Pancreas (tissue), 10 donors: ENCODE data around the gene PRPSAP2. TPM values are rescaled to one million over a fixed set of nuclear protein-coding genes. Genes with fewer than 3 reads are reported as not detected.
"Not testable (repeated sequence)": the region's sequence is repeated elsewhere in the genome, so short reads cannot be mapped to it uniquely, and the experiment has no call there.

Experiments
- ATAC-seq, 4 donors: fragments of 200-7000 bp; cut with Tn5 transposase; one replicate each; pipeline versions ENCODE4 v1.8.0 to v1.9.1; 2020; ENCODE audit warnings: mild to moderate bottlenecking in 4 of 4, moderate library complexity in 4 of 4
- DNase-seq, 6 donors: peaks; one replicate each; pipeline ENCODE4 v3.0.0-alpha.2; 2020
- FAIRE-seq: peaks from 2 replicates; lab custom pipeline; 2012; peaks lifted over from hg19 to GRCh38; lab: Jason Lieb, UNC
- H3K27ac ChIP-seq, 4 donors: fragments of 200-600 bp; sonication (generic); 1 replicate in 3 of 4; 2 replicates in 1 of 4; pipeline versions ENCODE4 v1.5.0 to v1.8.0; 2020
- H3K27me3 ChIP-seq, 4 donors: fragments of 200-600 bp; one replicate each; pipeline ENCODE4 v1.8.0; 2021
- H3K36me3 ChIP-seq, 3 donors: fragments of 200-600 bp; sonication (generic) in 1 of 3; one replicate each; pipeline versions ENCODE4 v1.5.0 to v1.8.0; 2020 to 2021
- H3K4me1 ChIP-seq, 3 donors: fragments of 200-600 bp; one replicate each; pipeline ENCODE4 v1.8.0; 2021
- H3K4me3 ChIP-seq, 4 donors: fragments of 200-600 bp; sonication (generic) in 2 of 4; one replicate each; pipeline versions ENCODE4 v1.5.0 to v1.8.0; 2020 to 2021
- H3K9me3 ChIP-seq, 4 donors: fragments of 200-600 bp; one replicate each; pipeline ENCODE4 v1.8.0; 2021
- WGBS, 2 donors: extraction: QIAGEN DNeasy Blood & Tissue Kit; methylation state at CpG; one replicate each; pipeline ENCODE4 v1.1.7; 2013; 5-methylcytosine and 5-hydroxymethylcytosine counted together
- intact Hi-C, 3 donors: fragments of 100-400 bp; cut with DNase I; formaldehyde crosslinking; loops; one replicate each; pipeline versions ENCODE4 v1.11.1 to v1.14.2; 2022
- polyA plus RNA-seq, 2 donors: library from polyadenylated mRNA; stranded (reverse); fragments of 200-250 nt; gene quantifications; one replicate each; pipeline ENCODE4 v1.2.3, GENCODE V29; 2013
- total RNA-seq, 6 donors: library from RNA; stranded (reverse); fragmentation: NEBNext Ultra II Directional in 4 of 6; extraction: Animal tissue kit (Norgen Biotek cat#: 25700) in 4 of 6; gene quantifications; one replicate each; pipeline versions ENCODE4 v1.2.1 to v1.2.4, GENCODE V29; 2021 to 2023
- TF ChIP-seq, protein P1 (sequence below), 4 donors: fragments of 200-600 bp; sonication (generic) in 3 of 4; IDR thresholded peaks; one replicate each; pipeline versions ENCODE4 v1.5.0 to v1.8.0; 2021; ENCODE audit warnings: antibody characterized with exemption in 4 of 4
- donor health status: healthy with polysubstance abuse.
- donor health status: DM: no; HTN: no; CAD: no; lungs with moderate emphysema.
- donor health status: DM: no; HTN: no; CAD: no.
- donor health status: control.
- donor health status: control.
- donor health status: Bipolar disorder and iron deficiency.
- donor health status: DM: yes; HTN: yes; CAD: no.
- donor health status: DM: no; HTN: no; CAD: no.
- donor health status: DM: no; HTN: no; CAD: no.
- donor health status: DM: yes; HTN: yes; CAD: no.

PRPSAP2 gene
- total and polyA plus RNA-seq, 8 donors: 9.5 to 22.3 (median 15.6) TPM

DNA sequence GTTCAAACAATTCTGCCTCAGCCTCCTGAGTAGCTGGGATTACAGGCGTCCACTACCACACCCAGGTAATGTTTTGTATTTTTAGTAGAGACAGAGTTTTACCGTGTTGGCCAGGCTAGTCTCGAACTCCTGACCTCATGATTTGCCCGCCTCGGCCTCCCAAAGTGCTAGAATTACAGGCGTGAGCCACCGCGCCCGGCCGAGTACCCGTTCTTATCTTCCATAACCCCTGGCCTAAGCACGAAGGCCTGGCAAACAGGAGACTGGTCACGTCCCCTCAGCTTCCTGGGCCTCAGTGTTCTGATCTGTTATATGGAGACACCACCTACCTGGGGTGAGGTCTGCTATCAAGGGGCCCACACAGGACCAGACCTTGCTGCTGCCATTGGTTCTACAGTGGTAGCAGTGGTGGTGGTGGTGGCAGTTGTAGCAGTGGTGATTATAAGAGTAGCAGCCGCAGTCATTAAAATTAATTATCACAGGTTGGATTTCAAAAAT, 95.3 kb downstream of the PRPSAP2 start:
- DNase-seq (no peak), FAIRE-seq (no peak), ATAC-seq (no peak)
- Histone ChIP-seq H3K27ac (no peak overlapping the region), H3K27me3 (no peaks in the 10 kb centered on the region), H3K9me3 (no peaks in the 10 kb centered on the region), H3K4me1 (peaks cover 2 to 5% (median 3%) of the 10 kb centered on the region in 3 donors), H3K36me3 (no peaks in the 10 kb centered on the region), H3K4me3 (no peak overlapping the region)
- WGBS, 2 donors: 86 to 90% methylated on average over 14 of the region's 14 CpGs
- intact Hi-C loops: no loop called here
- TF ChIP-seq, protein P1, sequence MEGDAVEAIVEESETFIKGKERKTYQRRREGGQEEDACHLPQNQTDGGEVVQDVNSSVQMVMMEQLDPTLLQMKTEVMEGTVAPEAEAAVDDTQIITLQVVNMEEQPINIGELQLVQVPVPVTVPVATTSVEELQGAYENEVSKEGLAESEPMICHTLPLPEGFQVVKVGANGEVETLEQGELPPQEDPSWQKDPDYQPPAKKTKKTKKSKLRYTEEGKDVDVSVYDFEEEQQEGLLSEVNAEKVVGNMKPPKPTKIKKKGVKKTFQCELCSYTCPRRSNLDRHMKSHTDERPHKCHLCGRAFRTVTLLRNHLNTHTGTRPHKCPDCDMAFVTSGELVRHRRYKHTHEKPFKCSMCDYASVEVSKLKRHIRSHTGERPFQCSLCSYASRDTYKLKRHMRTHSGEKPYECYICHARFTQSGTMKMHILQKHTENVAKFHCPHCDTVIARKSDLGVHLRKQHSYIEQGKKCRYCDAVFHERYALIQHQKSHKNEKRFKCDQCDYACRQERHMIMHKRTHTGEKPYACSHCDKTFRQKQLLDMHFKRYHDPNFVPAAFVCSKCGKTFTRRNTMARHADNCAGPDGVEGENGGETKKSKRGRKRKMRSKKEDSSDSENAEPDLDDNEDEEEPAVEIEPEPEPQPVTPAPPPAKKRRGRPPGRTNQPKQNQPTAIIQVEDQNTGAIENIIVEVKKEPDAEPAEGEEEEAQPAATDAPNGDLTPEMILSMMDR (IDR thresholded peaks at IDR 0.05): no peak

DNA sequence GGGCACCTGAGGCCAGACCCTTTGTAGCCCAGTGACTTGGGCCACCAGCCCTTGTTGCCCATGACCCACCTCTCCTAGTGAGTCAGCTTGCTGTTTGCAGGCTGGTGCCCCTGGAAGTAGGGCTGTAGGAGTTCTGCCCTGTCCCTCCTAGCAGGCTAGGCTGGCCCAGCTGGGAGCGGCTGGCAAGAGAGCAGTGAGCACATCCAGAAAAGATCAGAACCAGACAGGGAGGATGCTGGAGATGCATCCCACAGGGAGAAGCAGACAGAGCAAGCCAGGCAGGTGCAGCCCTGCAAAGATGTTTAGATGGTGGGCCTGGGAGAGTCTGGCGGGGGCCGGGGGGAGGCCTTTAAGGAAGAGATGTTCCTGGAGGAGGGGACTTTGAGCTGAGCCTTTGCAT, 96.4 kb downstream of the PRPSAP2 start:
- H3K27ac ChIP-seq: no peak overlapping the region
- intact Hi-C loops: no loop called here
- H3K36me3 ChIP-seq: no peaks in the 10 kb centered on the region
- ATAC-seq: no peak
- no peaks in the 10 kb centered on the region for H3K27me3 ChIP-seq
- WGBS, 2 donors: 88 to 90% methylated on average over 3 of the region's 3 CpGs
- no peak for FAIRE-seq
- peaks cover 2 to 5% (median 3%) of the 10 kb centered on the region in 3 donors for H3K4me1 ChIP-seq
- no peaks in the 10 kb centered on the region for H3K9me3 ChIP-seq
- TF ChIP-seq, protein P1 (IDR thresholded peaks at IDR 0.05): no peak
- no peak for DNase-seq
- H3K4me3 ChIP-seq: no peak overlapping the region

DNA sequence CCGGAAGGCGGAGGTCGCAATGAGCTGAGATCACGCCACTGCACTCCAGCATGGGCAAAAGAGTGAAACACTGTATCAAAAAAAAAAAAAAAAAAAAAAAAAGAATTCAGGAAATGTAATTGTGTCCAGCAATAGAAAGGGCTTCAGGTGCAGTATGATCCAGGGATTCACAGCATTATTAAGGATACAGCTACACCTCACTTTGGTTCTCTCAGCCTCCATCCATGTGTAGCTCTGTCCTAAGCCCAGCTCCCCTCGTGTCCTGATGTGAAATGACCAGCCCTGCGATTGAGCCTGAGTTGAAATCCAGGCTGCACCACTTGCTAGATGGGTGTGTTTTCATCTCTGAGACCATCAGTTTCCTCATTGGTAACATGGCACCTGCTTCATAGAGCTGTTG, 97.1 kb downstream of the PRPSAP2 start:
- TF ChIP-seq, protein P1 (IDR thresholded peaks at IDR 0.05): no peak
- H3K4me1 ChIP-seq: peaks cover 2 to 5% (median 3%) of the 10 kb centered on the region in 3 donors
- no peak for ATAC-seq
- intact Hi-C loops: no loop called here
- DNase-seq: no peak
- no peaks in the 10 kb centered on the region for H3K27me3 ChIP-seq
- 90 to 98% methylated on average over 6 of the region's 6 CpGs for WGBS, 2 donors
- no peak overlapping the region for H3K4me3 ChIP-seq
- no peak for FAIRE-seq
- H3K36me3 ChIP-seq: no peaks in the 10 kb centered on the region
- H3K9me3 ChIP-seq: no peaks in the 10 kb centered on the region
- no peak overlapping the region for H3K27ac ChIP-seq

DNA sequence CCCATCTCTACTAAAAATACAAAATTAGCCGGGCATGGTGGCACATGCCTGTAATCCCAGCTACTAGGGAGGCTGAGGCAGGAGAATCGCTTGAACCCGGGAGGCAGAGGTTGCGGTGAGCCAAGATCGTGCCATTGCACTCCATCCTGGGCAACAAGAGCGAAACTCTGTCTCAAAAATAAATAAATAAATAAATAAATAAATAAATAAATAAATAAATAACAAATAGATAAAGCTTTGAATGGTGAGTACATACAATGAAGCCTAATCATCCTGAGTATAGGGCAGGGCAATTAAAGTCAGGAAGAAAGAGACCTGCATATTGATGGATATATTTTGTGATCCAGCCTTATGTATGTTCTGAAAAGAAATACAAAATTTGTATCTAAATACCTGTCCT, 98.1 kb downstream of the PRPSAP2 start:
- H3K27ac ChIP-seq, intact Hi-C loops, FAIRE-seq, H3K4me1 ChIP-seq, H3K27me3 ChIP-seq, H3K4me3 ChIP-seq, ATAC-seq, H3K36me3 ChIP-seq, DNase-seq, H3K9me3 ChIP-seq: not testable (repeated sequence)
- 89 to 92% methylated on average over 6 of the region's 6 CpGs for WGBS, 2 donors

DNA sequence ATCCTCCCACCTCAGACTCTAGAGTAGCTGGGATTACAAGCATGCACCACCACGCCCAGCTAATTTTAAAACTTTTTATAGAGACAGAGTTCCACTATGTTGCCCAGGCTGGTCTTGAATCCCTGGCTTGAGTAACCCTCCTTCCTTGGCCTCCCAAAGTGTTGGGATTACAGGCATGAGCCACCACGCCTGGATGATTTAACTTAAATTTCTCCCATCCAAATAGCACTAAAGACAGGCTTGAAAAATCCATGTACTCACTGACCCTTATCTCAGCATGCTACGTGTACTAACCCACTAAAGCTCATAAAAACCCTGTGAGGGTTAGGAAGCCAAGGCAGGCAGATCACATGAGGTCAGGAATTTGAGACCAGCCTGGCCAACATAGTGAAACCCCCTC, 98.7 kb downstream of the PRPSAP2 start:
- 85% methylated on average over 3 of the region's 3 CpGs for WGBS, 2 donors
- Histone ChIP-seq H3K27ac (no peak overlapping the region), H3K4me3 (no peak overlapping the region), H3K36me3 (no peaks in the 10 kb centered on the region), H3K4me1 (no peaks in the 10 kb centered on the region), H3K9me3 (no peaks in the 10 kb centered on the region), H3K27me3 (no peaks in the 10 kb centered on the region)
- ATAC-seq (no peak), DNase-seq (no peak), FAIRE-seq (no peak)
- TF ChIP-seq, protein P1 (IDR thresholded peaks at IDR 0.05): no peak
- intact Hi-C loops: no loop called here
